Ascending aorta (tissue), 2 donors: ENCODE data around the gene C20orf96. TPM values are rescaled to one million over a fixed set of nuclear protein-coding genes. Genes with fewer than 3 reads are reported as not detected.

Source experiments
- DNase-seq, 2 donors: peaks; one replicate each; pipeline ENCODE4 v3.0.0-alpha.2; 2019; ENCODE audit warnings: low spot score in 2 of 2
- H3K27ac ChIP-seq, 2 donors: fragments of 200-600 bp; sonication (generic); one replicate each; pipeline ENCODE4 v1.5.1; 2016 to 2017; ENCODE audit warnings: mild to moderate bottlenecking in 1 of 2
- H3K27me3 ChIP-seq: fragments of 200-600 bp; sonication (generic); one replicate; pipeline ENCODE4 v1.5.1; 2017
- H3K36me3 ChIP-seq, 2 donors: fragments of 200-600 bp; sonication (generic); one replicate each; pipeline ENCODE4 v1.5.1; 2016
- H3K4me1 ChIP-seq, 2 donors: fragments of 200-600 bp; sonication (generic); one replicate each; pipeline ENCODE4 v1.5.1; 2016 to 2017; ENCODE audit warnings: mild to moderate bottlenecking in 1 of 2
- H3K4me3 ChIP-seq, 2 donors: fragments of 200-600 bp; sonication (generic); one replicate each; pipeline ENCODE4 v1.5.1; 2016 to 2017; ENCODE audit warnings: mild to moderate bottlenecking in 1 of 2
- H3K9me3 ChIP-seq, 2 donors: fragments of 200-600 bp; sonication (generic); one replicate each; pipeline ENCODE4 v1.5.1; 2016
- CTCF ChIP-seq, 3 experiments: fragments of 200-600 bp in 2 of 3; fragments of 450-650 bp in 1 of 3; sonication (generic) in 2 of 3; IDR thresholded peaks; one replicate each; pipeline ENCODE4 v1.5.1; 2016 to 2019; ENCODE audit warnings: antibody characterized with exemption in 3 of 3, mild to moderate bottlenecking in 1 of 3, moderate library complexity in 1 of 3
- intact Hi-C: fragments of 100-400 bp; cut with DNase I; formaldehyde crosslinking; loops from one replicate; pipeline ENCODE4 v1.15.1; 2023
- total RNA-seq: library from RNA; depleted of rRNA; stranded (reverse); fragments of >200 nt; gene quantifications from one replicate; pipeline ENCODE4 v1.1.0, GENCODE V29; 2016

The C20orf96 gene
- total RNA-seq, 1 donor from 2014 or later = 0.32 TPM

GRCh38 chr20:300345-300990 lies 9.9 kb upstream of the C20orf96 start:
- Histone ChIP-seq H3K4me1 (peaks cover 0 to 19% of the 10 kb centered on the region in 2 donors), H3K4me3 (peak overlapping the region; percentile 74 to 86), H3K36me3 (peaks cover 0 to 4% of the 10 kb centered on the region in 2 donors), H3K27me3 (no peaks in the 10 kb centered on the region), H3K9me3 (no peaks in the 10 kb centered on the region), H3K27ac (no peak overlapping the region)
- no peak for TF ChIP-seq CTCF (IDR thresholded peaks at IDR 0.05)
- intact Hi-C loops = no loop called here
- DNase-seq = no peak

GRCh38 chr20:298776-299391 lies 8.3 kb upstream of the C20orf96 start:
- peak overlapping the region; percentile 95 to 97 for H3K27ac ChIP-seq
- intact Hi-C loops = no loop called here
- peaks cover 0 to 19% of the 10 kb centered on the region in 2 donors for H3K4me1 ChIP-seq
- H3K27me3 ChIP-seq = no peaks in the 10 kb centered on the region
- H3K9me3 ChIP-seq = no peaks in the 10 kb centered on the region
- no peak for DNase-seq
- peaks cover 0 to 4% of the 10 kb centered on the region in 2 donors for H3K36me3 ChIP-seq
- peak overlapping the region; percentile 74 to 86 for H3K4me3 ChIP-seq
- TF ChIP-seq CTCF (IDR thresholded peaks at IDR 0.05) = no peak

GRCh38 chr20:297925-298775 lies 7.6 kb upstream of the C20orf96 start:
- intact Hi-C loops = loop anchor here (1.0 to 2.0 kb wide), 4 partner anchors 12 to 49 kb away; partner anchors contain the start of gene NRSN2
- no peak for TF ChIP-seq CTCF (IDR thresholded peaks at IDR 0.05)
- DNase-seq = peak in 1 of 2 donors; percentile 75
- no peaks in the 10 kb centered on the region for H3K27me3 ChIP-seq
- H3K27ac ChIP-seq = peak overlapping the region; percentile 95 to 97
- H3K4me3 ChIP-seq = peak overlapping the region; percentile 74 to 86
- H3K4me1 ChIP-seq = peaks cover 0 to 19% of the 10 kb centered on the region in 2 donors
- H3K9me3 ChIP-seq = no peaks in the 10 kb centered on the region
- peaks cover 0 to 4% of the 10 kb centered on the region in 2 donors for H3K36me3 ChIP-seq

- peak within 1 kb of the TSS; percentile 74 to 86 for H3K4me3 ChIP-seq
- H3K4me1 ChIP-seq = peaks cover 0 to 19% of the 10 kb centered on the region in 2 donors
- peak within 1 kb of the TSS; percentile 95 to 97 for H3K27ac ChIP-seq
- DNase-seq = peak; percentile 62 to 91
- H3K36me3 ChIP-seq = peaks cover 0 to 4% of the 10 kb centered on the region in 2 donors
- no peaks in the 10 kb centered on the region for H3K9me3 ChIP-seq
- TF ChIP-seq CTCF (IDR thresholded peaks at IDR 0.05) = peak in 1 of 3 experiments; percentile 18
- intact Hi-C loops = loop anchor here (1.0 to 2.0 kb wide), 4 partner anchors 13 to 49 kb away; partner anchors contain the start of gene NRSN2
- H3K27me3 ChIP-seq = no peaks in the 10 kb centered on the region
Measured at GRCh38 chr20:297098-297924, 6.8 kb upstream of the C20orf96 start, which contains the start of gene ZCCHC3. TSS of gene ZCCHC3 (plus strand) at chr20:297570. CDS start at chr20:297587, 17 bp downstream.

- intact Hi-C loops = loop anchor here (2.0 kb wide), 2 partner anchors 29 to 51 kb away; partner anchors contain the start of gene NRSN2
- TF ChIP-seq CTCF (IDR thresholded peaks at IDR 0.05) = no peak
- DNase-seq = no peak
- no peaks in the 10 kb centered on the region for H3K9me3 ChIP-seq
- H3K27me3 ChIP-seq = no peaks in the 10 kb centered on the region
- H3K4me3 ChIP-seq = no peak overlapping the region
- no peaks in the 10 kb centered on the region for H3K36me3 ChIP-seq
- H3K4me1 ChIP-seq = peaks cover 0 to 24% of the 10 kb centered on the region in 2 donors
- H3K27ac ChIP-seq = no peak overlapping the region
Measured at GRCh38 chr20:295804-296203, 5.3 kb upstream of the C20orf96 start.
